ENCODE results near the gene DENND1A.

DENND1A gene

DNA sequence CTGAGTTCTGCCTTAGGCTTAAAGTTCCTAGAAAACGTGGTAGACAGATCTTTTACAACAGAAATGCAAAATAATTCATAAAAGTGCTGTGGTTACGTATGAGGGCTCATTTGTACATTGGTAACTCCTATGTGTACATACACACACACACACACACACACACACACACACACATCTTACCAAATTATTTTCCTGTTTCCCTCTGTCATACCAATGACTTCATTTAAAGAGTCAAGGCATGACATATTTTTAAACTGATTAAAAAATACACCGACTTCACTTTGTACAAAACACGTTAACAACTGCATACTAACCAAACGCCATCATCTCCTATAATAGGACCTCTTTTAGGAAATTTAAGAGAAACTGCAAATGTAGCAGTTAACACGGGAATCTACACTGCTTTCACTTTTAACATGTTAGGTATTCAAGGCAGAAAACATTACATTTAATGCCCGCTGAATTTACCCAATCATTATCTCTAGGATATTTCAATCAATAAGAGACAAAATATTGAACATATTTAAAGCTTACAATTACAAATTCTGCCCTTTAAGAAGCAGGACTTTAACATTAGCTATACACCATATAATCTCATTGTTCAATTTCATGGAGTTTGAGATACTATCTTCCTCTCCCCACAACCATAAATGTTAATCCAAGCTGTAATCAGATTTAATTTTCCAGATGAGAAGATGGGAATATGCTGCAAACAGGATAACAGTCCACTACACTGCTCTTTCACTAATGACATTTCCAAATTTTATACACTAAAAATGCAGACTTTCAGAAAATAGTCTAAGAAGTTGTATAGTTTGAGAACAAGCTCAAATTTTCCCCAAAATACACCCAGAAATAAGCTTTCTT lies 133.1 kb downstream of the DENND1A start:
- no peaks in the 10 kb centered on the region for H3K9me3 ChIP-seq (replicated peaks; ENCODE audit: low read length)
- no peak overlapping the region for H3K9ac ChIP-seq (ENCODE audit: low read depth, low read length)
- H3K4me2 ChIP-seq (ENCODE audit: low read length) = no peak overlapping the region
- no peaks in the 10 kb centered on the region for H3K36me3 ChIP-seq (ENCODE audit: insufficient read depth, low read length)
- H3K4me3 ChIP-seq (ENCODE audit: low read length) = no peak overlapping the region
- H3K27me3 ChIP-seq (ENCODE audit: control insufficient read depth, insufficient read depth, low read length) = no peaks in the 10 kb centered on the region
- no peaks in the 10 kb centered on the region for H3K4me1 ChIP-seq (ENCODE audit: control insufficient read depth, insufficient read depth, low read length)

GRCh38 chr9:123796094-123796493 lies 133.8 kb downstream of the DENND1A start:
- Histone ChIP-seq H3K4me2 (ENCODE audit: low read length) (no peak overlapping the region), H3K27me3 (ENCODE audit: control insufficient read depth, insufficient read depth, low read length) (no peaks in the 10 kb centered on the region), H3K9me3 (replicated peaks; ENCODE audit: low read length) (no peaks in the 10 kb centered on the region), H3K4me3 (ENCODE audit: low read length) (no peak overlapping the region), H3K36me3 (ENCODE audit: insufficient read depth, low read length) (no peaks in the 10 kb centered on the region), H3K4me1 (ENCODE audit: control insufficient read depth, insufficient read depth, low read length) (no peaks in the 10 kb centered on the region), H3K9ac (ENCODE audit: low read depth, low read length) (no peak overlapping the region)

- Histone ChIP-seq H3K36me3 (ENCODE audit: insufficient read depth, low read length) (no peaks in the 10 kb centered on the region), H3K4me1 (ENCODE audit: control insufficient read depth, insufficient read depth, low read length) (no peaks in the 10 kb centered on the region)
Measured at GRCh38 chr9:123795336-123795735, 134.6 kb downstream of the DENND1A start.

DNA sequence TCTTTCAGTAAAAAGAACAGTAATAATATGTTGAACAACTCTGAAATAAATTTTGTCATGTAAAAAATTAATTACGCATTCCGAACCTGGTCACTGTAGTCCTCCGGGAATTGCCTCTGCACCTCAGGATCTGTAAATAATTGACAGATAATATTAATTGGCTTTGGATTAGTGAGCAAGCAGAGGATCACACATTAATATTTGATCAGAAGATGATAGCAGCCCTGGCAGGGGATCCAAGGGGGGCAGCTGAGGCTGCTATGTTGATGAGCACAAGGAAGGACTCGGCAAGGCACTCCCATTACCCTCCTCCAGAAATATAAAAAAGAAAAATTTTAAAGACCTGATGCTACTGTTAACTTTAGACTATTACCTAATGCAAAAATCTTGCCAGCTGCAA lies 137.4 kb downstream of the DENND1A start:
- no peaks in the 10 kb centered on the region for H3K9me3 ChIP-seq (replicated peaks; ENCODE audit: low read length)
- H3K27me3 ChIP-seq (ENCODE audit: control insufficient read depth, insufficient read depth, low read length) = no peaks in the 10 kb centered on the region
- no peak overlapping the region for H3K9ac ChIP-seq (ENCODE audit: low read depth, low read length)
- no peak overlapping the region for H3K4me3 ChIP-seq (ENCODE audit: low read length)
- no peak overlapping the region for H3K4me2 ChIP-seq (ENCODE audit: low read length)
- peaks cover under 1% of the 10 kb centered on the region for H3K4me1 ChIP-seq (ENCODE audit: control insufficient read depth, insufficient read depth, low read length)
- no peaks in the 10 kb centered on the region for H3K36me3 ChIP-seq (ENCODE audit: insufficient read depth, low read length)

More at GRCh38 chr9:123795336-123795735, 134.6 kb downstream of the DENND1A start:
- H3K4me2 ChIP-seq (ENCODE audit: low read length) = no peak overlapping the region
- no peak overlapping the region for H3K9ac ChIP-seq (ENCODE audit: low read depth, low read length)
- H3K9me3 ChIP-seq (replicated peaks; ENCODE audit: low read length) = no peaks in the 10 kb centered on the region
- no peak overlapping the region for H3K4me3 ChIP-seq (ENCODE audit: low read length)
- H3K27me3 ChIP-seq (ENCODE audit: control insufficient read depth, insufficient read depth, low read length) = no peaks in the 10 kb centered on the region

- H3K9me3 ChIP-seq (replicated peaks; ENCODE audit: low read length) = no peaks in the 10 kb centered on the region
- H3K4me3 ChIP-seq (ENCODE audit: low read length) = no peak overlapping the region
- no peak overlapping the region for H3K9ac ChIP-seq (ENCODE audit: low read depth, low read length)
- H3K4me2 ChIP-seq (ENCODE audit: low read length) = no peak overlapping the region
- peaks cover 12% of the 10 kb centered on the region for H3K4me1 ChIP-seq (ENCODE audit: control insufficient read depth, insufficient read depth, low read length)
- H3K27me3 ChIP-seq (ENCODE audit: control insufficient read depth, insufficient read depth, low read length) = no peaks in the 10 kb centered on the region
- no peaks in the 10 kb centered on the region for H3K36me3 ChIP-seq (ENCODE audit: insufficient read depth, low read length)
Measured at GRCh38 chr9:123789554-123790292, 140.2 kb downstream of the DENND1A start.

GRCh38 chr9:123787416-123787815 lies 142.5 kb downstream of the DENND1A start:
- H3K4me1 ChIP-seq (ENCODE audit: control insufficient read depth, insufficient read depth, low read length) = peaks cover 28% of the 10 kb centered on the region
- no peak overlapping the region for H3K4me3 ChIP-seq (ENCODE audit: low read length)
- no peaks in the 10 kb centered on the region for H3K27me3 ChIP-seq (ENCODE audit: control insufficient read depth, insufficient read depth, low read length)
- H3K9me3 ChIP-seq (replicated peaks; ENCODE audit: low read length) = no peaks in the 10 kb centered on the region
- no peak overlapping the region for H3K4me2 ChIP-seq (ENCODE audit: low read length)
- no peaks in the 10 kb centered on the region for H3K36me3 ChIP-seq (ENCODE audit: insufficient read depth, low read length)
- no peak overlapping the region for H3K9ac ChIP-seq (ENCODE audit: low read depth, low read length)

GRCh38 chr9:123784518-123784917 lies 145.4 kb downstream of the DENND1A start:
- Histone ChIP-seq H3K36me3 (ENCODE audit: insufficient read depth, low read length) (no peaks in the 10 kb centered on the region), H3K4me2 (ENCODE audit: low read length) (peak overlapping the region; percentile 27), H3K4me1 (ENCODE audit: control insufficient read depth, insufficient read depth, low read length) (peaks cover 28% of the 10 kb centered on the region), H3K27me3 (ENCODE audit: control insufficient read depth, insufficient read depth, low read length) (no peaks in the 10 kb centered on the region), H3K9ac (ENCODE audit: low read depth, low read length) (no peak overlapping the region), H3K9me3 (replicated peaks; ENCODE audit: low read length) (no peaks in the 10 kb centered on the region), H3K4me3 (ENCODE audit: low read length) (no peak overlapping the region)

GRCh38 chr9:123778232-123778902 lies 151.6 kb downstream of the DENND1A start:
- Histone ChIP-seq H3K36me3 (ENCODE audit: insufficient read depth, low read length) (no peaks in the 10 kb centered on the region), H3K9me3 (replicated peaks; ENCODE audit: low read length) (no peaks in the 10 kb centered on the region), H3K27me3 (ENCODE audit: control insufficient read depth, insufficient read depth, low read length) (no peaks in the 10 kb centered on the region), H3K4me1 (ENCODE audit: control insufficient read depth, insufficient read depth, low read length) (peaks cover 2% of the 10 kb centered on the region), H3K9ac (ENCODE audit: low read depth, low read length) (no peak overlapping the region), H3K4me3 (ENCODE audit: low read length) (no peak overlapping the region), H3K4me2 (ENCODE audit: low read length) (no peak overlapping the region)

DNA sequence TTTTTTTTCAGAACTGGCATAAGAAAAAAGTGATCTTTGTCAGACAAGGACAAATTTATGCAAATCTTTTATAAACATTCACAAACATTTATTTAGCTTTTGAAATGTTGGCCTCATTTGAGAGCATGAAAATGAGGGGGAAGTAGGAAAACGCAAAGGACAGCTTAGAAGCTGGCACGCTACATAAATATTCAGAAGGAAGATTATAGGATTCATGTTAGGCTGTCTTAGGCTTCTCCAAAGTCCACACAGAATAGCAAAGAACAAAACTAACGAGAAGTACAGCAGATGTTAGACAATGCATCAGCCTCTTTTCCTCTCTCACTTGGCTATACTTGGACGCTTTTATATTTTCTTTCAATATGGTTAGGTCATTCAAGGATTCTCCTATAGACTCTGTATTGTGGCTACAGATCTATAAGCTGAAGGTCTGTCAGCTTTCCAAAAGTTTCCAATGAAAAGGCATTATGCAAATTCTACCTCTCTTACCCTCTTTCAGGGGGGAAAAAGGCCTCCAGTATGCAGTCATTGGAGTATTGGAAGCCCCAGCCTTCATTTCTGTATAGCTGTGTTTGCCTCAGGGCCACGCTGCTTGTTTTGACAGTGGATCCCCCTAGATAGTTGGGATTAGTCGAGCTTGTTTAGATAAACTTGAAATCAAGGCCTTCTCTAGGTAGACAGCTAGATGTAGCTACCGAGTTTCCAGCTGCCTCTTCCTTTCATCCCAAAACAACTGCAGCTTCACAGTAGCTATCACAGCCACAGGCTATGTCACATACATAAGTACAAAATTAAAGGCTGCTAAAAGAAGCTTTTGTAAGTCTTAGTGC lies 153.0 kb downstream of the DENND1A start:
- Histone ChIP-seq H3K4me2 (ENCODE audit: low read length) (no peak overlapping the region), H3K4me3 (ENCODE audit: low read length) (no peak overlapping the region), H3K27me3 (ENCODE audit: control insufficient read depth, insufficient read depth, low read length) (no peaks in the 10 kb centered on the region), H3K9ac (ENCODE audit: low read depth, low read length) (no peak overlapping the region), H3K36me3 (ENCODE audit: insufficient read depth, low read length) (no peaks in the 10 kb centered on the region), H3K4me1 (ENCODE audit: control insufficient read depth, insufficient read depth, low read length) (no peaks in the 10 kb centered on the region), H3K9me3 (replicated peaks; ENCODE audit: low read length) (no peaks in the 10 kb centered on the region)

DNA sequence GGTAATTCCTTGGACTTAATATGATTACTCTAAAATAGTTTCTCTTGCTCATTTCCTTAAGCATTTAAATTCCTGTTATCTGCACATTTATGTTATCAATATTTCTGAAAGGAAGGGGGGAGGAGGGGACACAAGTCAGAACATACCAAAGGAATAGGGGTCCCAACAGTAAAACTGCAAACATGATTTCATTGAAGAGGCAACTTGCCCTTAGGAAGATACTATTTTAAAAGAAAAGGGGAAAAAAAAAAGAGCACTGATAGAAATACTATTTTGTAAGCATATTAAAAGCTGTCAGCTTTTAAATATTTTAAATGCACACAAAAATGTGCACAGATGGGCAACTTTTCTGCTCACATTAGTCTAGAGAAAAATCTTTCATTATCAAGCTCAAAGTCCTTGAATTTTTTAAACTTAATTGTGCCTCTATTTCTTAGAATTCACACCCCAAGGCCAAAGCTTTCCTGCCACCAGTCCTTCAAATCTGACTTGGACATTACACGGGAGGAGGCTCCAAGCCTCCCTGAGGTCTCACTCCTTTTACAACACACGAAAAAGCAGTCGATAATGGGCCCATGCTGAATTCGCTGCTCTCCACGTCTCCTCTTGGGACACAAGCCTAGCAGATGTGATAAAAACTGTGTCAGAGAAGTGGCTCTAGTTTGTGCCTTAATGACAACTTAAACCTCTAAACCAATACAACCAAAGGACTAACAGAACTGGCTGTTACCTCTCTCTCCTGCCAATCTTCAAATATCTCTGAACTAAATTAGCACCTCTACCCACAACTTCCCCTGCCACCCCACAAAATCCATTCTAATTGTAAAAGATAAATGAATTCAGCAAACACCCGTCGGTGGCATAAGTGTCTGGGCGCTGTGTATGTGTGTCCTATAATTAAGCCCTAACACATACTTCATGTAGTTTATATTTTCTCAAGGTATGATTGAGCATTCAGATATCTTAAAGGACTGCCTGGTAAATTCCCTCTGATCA lies 154.3 kb downstream of the DENND1A start:
- Histone ChIP-seq H3K4me2 (ENCODE audit: low read length) (no peak overlapping the region), H3K4me3 (ENCODE audit: low read length) (no peak overlapping the region), H3K9ac (ENCODE audit: low read depth, low read length) (no peak overlapping the region), H3K36me3 (ENCODE audit: insufficient read depth, low read length) (no peaks in the 10 kb centered on the region), H3K9me3 (replicated peaks; ENCODE audit: low read length) (no peaks in the 10 kb centered on the region), H3K4me1 (ENCODE audit: control insufficient read depth, insufficient read depth, low read length) (no peaks in the 10 kb centered on the region), H3K27me3 (ENCODE audit: control insufficient read depth, insufficient read depth, low read length) (no peaks in the 10 kb centered on the region)

Measured in skeletal muscle satellite cell (primary cell).